Neural progenitor cell (in vitro differentiated cells): ENCODE measurements around the gene OR5H14.

Source experiments
- CTCF ChIP-seq: fragments of 200-600 bp; sonication (generic); IDR thresholded peaks from 2 replicates; pipeline ENCODE4 v1.5.1; 2017; ENCODE audit warnings: antibody characterized with exemption, mild to moderate bottlenecking
- EZH2 ChIP-seq: fragments of 200-600 bp; sonication (generic); IDR thresholded peaks from 2 replicates; pipeline ENCODE4 v1.6.1; 2017; ENCODE audit warnings: antibody characterized with exemption, mild to moderate bottlenecking, moderate library complexity
- EZH2phosphoT487 ChIP-seq: fragments of 200-600 bp; sonication (generic); IDR thresholded peaks from 2 replicates; pipeline ENCODE4 v1.6.1; 2017; ENCODE audit warnings: antibody characterized with exemption

GRCh38 chr3:98172621-98173020 lies 25.3 kb downstream of the OR5H14 start:
- no peak for TF ChIP-seq CTCF
- no peak for TF ChIP-seq EZH2phosphoT487
- no peak for TF ChIP-seq EZH2
